Spleen (tissue), 7 donors: ENCODE data around the gene TMEM131.

ENCODE experiments used
- POLR2A ChIP-seq, 3 donors: fragments of 450-650 bp; IDR thresholded peaks; one replicate each; pipeline ENCODE4 v1.5.1; 2017; ENCODE audit warnings: antibody characterized with exemption in 3 of 3, mild to moderate bottlenecking in 1 of 3
- TF ChIP-seq, protein P1 (sequence below), 11 experiments: fragments of 200-600 bp in 7 of 11; fragments of 450-650 bp in 4 of 11; sonication (generic) in 4 of 11; IDR thresholded peaks in 8 of 11; conservative IDR thresholded peaks in 3 of 11; 1 replicate in 7 of 11; 2 replicates in 4 of 11; pipeline versions ENCODE4 v1.4.0 to v1.8.0; 2016 to 2021; ENCODE audit warnings: antibody characterized with exemption in 11 of 11, inconsistent platforms in 4 of 11, mild to moderate bottlenecking in 1 of 11
- donor health status: DM: no; HTN: no; CAD: no; lungs with moderate emphysema.
- donor health status: DM: no; HTN: no; CAD: no.
- donor health status: DM: no; HTN: no; CAD: no.

DNA sequence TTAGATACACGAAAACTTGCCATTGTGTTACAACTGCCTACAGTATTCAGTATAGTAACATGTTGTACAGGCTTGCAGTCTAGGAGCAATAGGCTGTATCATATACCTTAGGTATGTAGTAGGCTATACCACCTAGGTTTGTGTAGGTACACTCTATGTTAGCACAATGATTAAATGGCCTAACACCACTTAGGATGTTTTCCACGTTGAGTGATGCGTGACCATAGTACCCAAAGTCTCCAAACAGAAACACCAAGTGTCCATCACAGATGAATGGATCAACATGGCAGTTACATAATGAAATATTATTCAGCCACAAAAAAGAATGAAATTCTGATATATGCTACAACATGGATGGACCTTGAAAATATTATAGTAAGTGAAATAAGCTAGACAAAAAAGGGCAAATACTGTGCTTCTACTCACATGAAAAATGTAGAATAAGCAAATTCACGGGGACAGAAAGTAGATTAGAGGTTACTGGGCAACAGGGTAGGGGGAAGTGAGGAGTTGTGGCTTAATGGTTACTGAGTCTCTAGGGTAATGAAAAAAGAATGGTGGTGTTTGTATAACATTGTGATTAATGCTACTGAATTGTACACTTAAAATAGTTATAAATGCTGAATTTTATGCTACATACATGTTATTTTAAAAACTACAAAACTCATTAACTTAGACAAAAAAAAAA lies 62.6 kb downstream of the TMEM131 start:
- TF ChIP-seq, protein P1, sequence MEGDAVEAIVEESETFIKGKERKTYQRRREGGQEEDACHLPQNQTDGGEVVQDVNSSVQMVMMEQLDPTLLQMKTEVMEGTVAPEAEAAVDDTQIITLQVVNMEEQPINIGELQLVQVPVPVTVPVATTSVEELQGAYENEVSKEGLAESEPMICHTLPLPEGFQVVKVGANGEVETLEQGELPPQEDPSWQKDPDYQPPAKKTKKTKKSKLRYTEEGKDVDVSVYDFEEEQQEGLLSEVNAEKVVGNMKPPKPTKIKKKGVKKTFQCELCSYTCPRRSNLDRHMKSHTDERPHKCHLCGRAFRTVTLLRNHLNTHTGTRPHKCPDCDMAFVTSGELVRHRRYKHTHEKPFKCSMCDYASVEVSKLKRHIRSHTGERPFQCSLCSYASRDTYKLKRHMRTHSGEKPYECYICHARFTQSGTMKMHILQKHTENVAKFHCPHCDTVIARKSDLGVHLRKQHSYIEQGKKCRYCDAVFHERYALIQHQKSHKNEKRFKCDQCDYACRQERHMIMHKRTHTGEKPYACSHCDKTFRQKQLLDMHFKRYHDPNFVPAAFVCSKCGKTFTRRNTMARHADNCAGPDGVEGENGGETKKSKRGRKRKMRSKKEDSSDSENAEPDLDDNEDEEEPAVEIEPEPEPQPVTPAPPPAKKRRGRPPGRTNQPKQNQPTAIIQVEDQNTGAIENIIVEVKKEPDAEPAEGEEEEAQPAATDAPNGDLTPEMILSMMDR (IDR thresholded peaks at IDR 0.05 in 8 of 11, conservative IDR thresholded peaks at IDR 0.05 in 3 of 11) = no peak
- no peak for TF ChIP-seq POLR2A (IDR thresholded peaks at IDR 0.05)
